ENCODE measurements around the gene MYOZ3.

MYOZ3 gene

GRCh38 chr5:150650021-150651006 is 10.7 kb upstream of the MYOZ3 start:
- H3K27ac ChIP-seq: no peak overlapping the region
- TF ChIP-seq, protein P1, sequence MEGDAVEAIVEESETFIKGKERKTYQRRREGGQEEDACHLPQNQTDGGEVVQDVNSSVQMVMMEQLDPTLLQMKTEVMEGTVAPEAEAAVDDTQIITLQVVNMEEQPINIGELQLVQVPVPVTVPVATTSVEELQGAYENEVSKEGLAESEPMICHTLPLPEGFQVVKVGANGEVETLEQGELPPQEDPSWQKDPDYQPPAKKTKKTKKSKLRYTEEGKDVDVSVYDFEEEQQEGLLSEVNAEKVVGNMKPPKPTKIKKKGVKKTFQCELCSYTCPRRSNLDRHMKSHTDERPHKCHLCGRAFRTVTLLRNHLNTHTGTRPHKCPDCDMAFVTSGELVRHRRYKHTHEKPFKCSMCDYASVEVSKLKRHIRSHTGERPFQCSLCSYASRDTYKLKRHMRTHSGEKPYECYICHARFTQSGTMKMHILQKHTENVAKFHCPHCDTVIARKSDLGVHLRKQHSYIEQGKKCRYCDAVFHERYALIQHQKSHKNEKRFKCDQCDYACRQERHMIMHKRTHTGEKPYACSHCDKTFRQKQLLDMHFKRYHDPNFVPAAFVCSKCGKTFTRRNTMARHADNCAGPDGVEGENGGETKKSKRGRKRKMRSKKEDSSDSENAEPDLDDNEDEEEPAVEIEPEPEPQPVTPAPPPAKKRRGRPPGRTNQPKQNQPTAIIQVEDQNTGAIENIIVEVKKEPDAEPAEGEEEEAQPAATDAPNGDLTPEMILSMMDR (conservative IDR thresholded peaks at IDR 0.05): no peak
- TF ChIP-seq ZFX (IDR thresholded peaks at IDR 0.05): no peak

DNA sequence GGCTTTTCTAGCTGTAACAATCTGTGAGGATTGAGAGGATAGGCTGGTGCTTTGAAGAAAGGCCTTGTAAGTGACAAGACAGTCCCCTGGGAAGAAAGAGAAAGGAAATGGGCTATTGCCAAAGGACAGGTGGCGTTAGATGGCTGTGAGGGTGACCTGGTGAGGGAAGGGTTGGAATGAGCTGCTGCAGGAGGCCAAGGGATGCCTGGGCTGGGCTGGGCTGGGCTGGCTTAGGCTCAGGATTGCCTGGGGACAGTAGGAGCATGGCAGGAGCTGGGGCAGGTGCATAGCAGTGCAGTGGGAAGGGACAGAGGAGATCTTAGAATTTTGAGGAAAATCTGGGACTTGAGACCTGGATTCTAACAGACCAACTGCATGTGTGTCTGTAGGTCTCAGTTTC is 9.7 kb upstream of the MYOZ3 start:
- no peak for TF ChIP-seq ZFX (IDR thresholded peaks at IDR 0.05)
- TF ChIP-seq, protein P1 (conservative IDR thresholded peaks at IDR 0.05): no peak
- no peak overlapping the region for H3K27ac ChIP-seq

- no peak overlapping the region for H3K27ac ChIP-seq
- TF ChIP-seq, protein P1 (conservative IDR thresholded peaks at IDR 0.05): no peak
- no peak for TF ChIP-seq ZFX (IDR thresholded peaks at IDR 0.05)
Measured at GRCh38 chr5:150651924-150652671, 9.0 kb upstream of the MYOZ3 start.

DNA sequence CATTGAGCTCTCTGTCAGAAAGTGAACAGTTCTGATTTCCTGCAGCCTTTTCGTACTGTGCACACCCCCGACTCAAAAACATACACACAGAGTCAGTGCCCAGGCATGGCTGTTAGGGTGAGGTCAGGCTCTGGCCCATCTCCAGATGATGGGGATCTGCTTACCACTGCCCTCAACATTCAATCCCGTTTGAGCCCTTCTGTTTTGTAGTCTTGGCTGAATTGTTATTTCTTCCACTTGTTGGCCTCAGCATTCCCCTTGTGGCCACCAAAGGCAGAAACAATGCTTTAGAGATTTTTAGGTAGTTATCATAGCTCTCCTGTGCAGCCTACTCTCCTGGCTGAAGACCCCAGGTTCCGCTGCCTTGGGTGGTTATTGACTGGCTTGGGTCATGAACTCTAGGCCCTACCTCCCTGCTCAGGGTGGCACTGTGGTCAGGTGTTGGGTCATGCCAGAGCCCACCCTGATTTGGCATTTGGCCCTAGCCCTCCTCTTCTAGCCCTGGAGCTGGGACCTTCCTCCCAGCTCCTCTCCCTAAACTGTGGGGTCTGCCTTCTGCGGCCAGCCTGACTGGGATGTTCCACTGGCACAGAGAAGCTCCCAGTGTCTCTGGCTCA is 7.8 kb upstream of the MYOZ3 start:
- H3K27ac ChIP-seq: no peak overlapping the region
- TF ChIP-seq ZFX (IDR thresholded peaks at IDR 0.05): no peak
- TF ChIP-seq, protein P1 (conservative IDR thresholded peaks at IDR 0.05): no peak

DNA sequence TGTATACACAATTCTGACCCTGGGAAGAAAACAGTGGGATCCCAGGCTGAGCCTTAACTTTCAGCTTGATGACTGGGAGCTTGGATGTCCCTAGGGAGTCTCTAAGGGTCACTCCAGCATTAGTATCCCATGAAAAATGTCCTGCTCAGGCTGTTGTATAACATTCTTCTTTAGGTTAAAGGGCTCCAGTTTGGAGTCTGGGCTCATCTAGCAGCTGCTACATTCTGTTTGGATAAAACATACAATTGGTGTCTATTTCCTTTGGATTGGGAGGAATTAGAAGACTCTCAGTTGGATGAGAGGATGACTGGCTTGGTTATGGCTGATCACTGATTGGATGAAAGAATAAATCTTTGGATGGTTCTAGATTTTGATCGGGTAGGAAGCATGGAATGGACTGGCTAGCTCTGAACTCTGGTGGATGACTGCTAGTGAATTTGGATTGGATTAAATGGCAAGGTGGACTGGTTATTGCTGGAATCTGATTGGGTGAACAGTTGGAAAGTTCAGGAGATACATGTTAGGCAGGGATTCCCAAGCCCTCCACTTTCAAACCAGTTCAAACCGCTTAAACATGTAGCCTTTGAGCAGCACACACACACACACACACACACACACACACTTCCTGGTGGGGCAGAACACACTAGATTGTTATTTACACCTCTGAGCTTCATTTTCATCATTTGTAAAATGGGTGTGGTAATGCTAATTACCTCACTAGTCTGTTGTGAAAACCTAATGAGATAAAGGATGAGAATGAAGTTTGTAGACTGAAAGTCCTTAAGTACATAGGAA is 7.1 kb upstream of the MYOZ3 start:
- no peak overlapping the region for H3K27ac ChIP-seq
- TF ChIP-seq ZFX (IDR thresholded peaks at IDR 0.05): no peak
- TF ChIP-seq, protein P1 (conservative IDR thresholded peaks at IDR 0.05): no peak

DNA sequence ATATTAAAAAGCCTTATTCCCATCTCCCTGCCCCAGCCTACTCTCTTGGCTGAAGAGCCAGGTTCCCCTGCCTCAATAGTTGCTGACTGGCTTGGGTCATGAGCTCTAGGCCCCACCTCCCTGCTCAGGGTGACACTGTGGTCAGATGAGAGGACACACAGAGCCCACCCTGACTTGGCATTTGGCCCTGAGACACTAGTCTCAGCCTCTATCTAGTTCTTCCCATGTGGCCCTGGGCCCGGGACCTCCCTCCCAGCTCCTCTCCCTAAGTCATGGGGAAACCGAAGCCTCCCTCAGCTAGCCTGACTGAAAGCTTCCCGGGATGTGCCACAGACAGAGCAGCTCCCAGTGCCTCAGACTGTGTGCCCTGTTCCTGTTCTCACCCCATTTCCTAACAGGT is 5.8 kb upstream of the MYOZ3 start:
- no peak for TF ChIP-seq ZFX (IDR thresholded peaks at IDR 0.05)
- TF ChIP-seq, protein P1 (conservative IDR thresholded peaks at IDR 0.05): no peak
- no peak overlapping the region for H3K27ac ChIP-seq
